HG03520 (cell line): ENCODE measurements around the gene PRODH.
"Not testable (repeated sequence)": the region's sequence is repeated elsewhere in the genome, so short reads cannot be mapped to it uniquely, and the experiment has no call there.

ENCODE experiments used
- ATAC-seq: cut with Tn5 transposase; IDR thresholded peaks from one replicate; pipeline ENCODE4 v1.9.1; 2021; ENCODE audit warnings: mild to moderate bottlenecking, moderate library complexity; ENCODE audit not compliant: unreplicated experiment

Gene PRODH

GRCh38 chr22:18954990-18955571 lies 19.0 kb upstream of the PRODH start:
- ATAC-seq, result no peak

- not testable (repeated sequence) for ATAC-seq
These were observed 18.4 kb upstream of the PRODH start for GRCh38 chr22:18954303-18954989.

- ATAC-seq, result not testable (repeated sequence)
These were observed 17.0 kb upstream of the PRODH start for GRCh38 chr22:18953128-18953527.

GRCh38 chr22:18952022-18952421 lies 15.9 kb upstream of the PRODH start:
- no peak for ATAC-seq

GRCh38 chr22:18950141-18950540 lies 14.0 kb upstream of the PRODH start:
- no peak for ATAC-seq

- ATAC-seq, result no peak
These were observed 11.8 kb upstream of the PRODH start for GRCh38 chr22:18947905-18948304.

- ATAC-seq, result not testable (repeated sequence)
These were observed 11.0 kb upstream of the PRODH start for GRCh38 chr22:18947105-18947504.

- ATAC-seq, result not testable (repeated sequence)
These were observed 2.6 kb upstream of the PRODH start for GRCh38 chr22:18938691-18939090.

GRCh38 chr22:18934688-18935087 lies 1.4 kb downstream of the PRODH start:
- ATAC-seq, result not testable (repeated sequence)

- ATAC-seq, result no peak
These were observed 2.2 kb downstream of the PRODH start for GRCh38 chr22:18933914-18934313.

- ATAC-seq, result no peak
These were observed 4.0 kb downstream of the PRODH start for GRCh38 chr22:18931905-18932652.

- no peak for ATAC-seq
These were observed 6.6 kb downstream of the PRODH start for GRCh38 chr22:18929459-18929858.

GRCh38 chr22:18927573-18927972 lies 8.5 kb downstream of the PRODH start:
- ATAC-seq, result no peak

GRCh38 chr22:18927020-18927419 lies 9.1 kb downstream of the PRODH start:
- no peak for ATAC-seq

GRCh38 chr22:18925368-18926064 lies 10.6 kb downstream of the PRODH start:
- no peak for ATAC-seq

GRCh38 chr22:18920257-18920902 lies 15.7 kb downstream of the PRODH start:
- not testable (repeated sequence) for ATAC-seq

GRCh38 chr22:18917818-18918217 lies 18.3 kb downstream of the PRODH start:
- not testable (repeated sequence) for ATAC-seq

GRCh38 chr22:18915550-18915949 lies 20.5 kb downstream of the PRODH start:
- not testable (repeated sequence) for ATAC-seq

- ATAC-seq, result not testable (repeated sequence)
These were observed 21.5 kb downstream of the PRODH start for GRCh38 chr22:18914558-18914957.

- not testable (repeated sequence) for ATAC-seq
These were observed 23.7 kb downstream of the PRODH start for GRCh38 chr22:18912264-18912946.
